Measurements from ENCODE around the gene ID3.

ID3 gene

GRCh38 chr1:23554481-23555269 lies 4.6 kb downstream of the ID3 start:
- DNase-seq (ENCODE audit: low spot score), result peak; percentile 81
- peak overlapping the region; percentile 96 for H3K27ac ChIP-seq
- ChIA-PET CTCF (interaction anchor here (0.7 to 6.0 kb wide), 4 partner anchors 27 to 82 kb away, joined by 4 to 31 read pairs (median 12); no protein-coding TSS in a partner anchor), POLR2A (ENCODE audit: low non-redundant PET) (interaction anchor here (1.9 to 2.5 kb wide), 2 partner anchors 38 to 80 kb away, joined by 6 to 7 read pairs; no protein-coding TSS in a partner anchor)
- TF ChIP-seq, protein P1, sequence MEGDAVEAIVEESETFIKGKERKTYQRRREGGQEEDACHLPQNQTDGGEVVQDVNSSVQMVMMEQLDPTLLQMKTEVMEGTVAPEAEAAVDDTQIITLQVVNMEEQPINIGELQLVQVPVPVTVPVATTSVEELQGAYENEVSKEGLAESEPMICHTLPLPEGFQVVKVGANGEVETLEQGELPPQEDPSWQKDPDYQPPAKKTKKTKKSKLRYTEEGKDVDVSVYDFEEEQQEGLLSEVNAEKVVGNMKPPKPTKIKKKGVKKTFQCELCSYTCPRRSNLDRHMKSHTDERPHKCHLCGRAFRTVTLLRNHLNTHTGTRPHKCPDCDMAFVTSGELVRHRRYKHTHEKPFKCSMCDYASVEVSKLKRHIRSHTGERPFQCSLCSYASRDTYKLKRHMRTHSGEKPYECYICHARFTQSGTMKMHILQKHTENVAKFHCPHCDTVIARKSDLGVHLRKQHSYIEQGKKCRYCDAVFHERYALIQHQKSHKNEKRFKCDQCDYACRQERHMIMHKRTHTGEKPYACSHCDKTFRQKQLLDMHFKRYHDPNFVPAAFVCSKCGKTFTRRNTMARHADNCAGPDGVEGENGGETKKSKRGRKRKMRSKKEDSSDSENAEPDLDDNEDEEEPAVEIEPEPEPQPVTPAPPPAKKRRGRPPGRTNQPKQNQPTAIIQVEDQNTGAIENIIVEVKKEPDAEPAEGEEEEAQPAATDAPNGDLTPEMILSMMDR (conservative IDR thresholded peaks at IDR 0.05; ENCODE audit: low read depth), result no peak

DNA sequence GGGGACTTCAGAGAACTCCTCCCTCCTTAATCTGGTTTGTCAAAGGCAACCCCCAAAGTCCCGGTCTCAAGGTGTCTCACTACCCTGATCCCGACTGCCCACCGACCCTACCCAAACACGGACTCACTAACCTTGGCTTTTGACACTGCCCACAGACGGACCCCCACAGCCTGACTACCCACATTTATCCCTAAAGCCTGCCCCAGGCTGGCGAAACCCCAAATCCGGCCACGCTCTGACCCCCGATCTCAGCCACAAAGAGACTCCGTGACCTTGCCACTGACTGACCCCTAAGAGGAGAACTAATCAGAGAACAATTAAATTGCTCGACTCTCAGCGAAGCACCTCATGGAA lies 5.2 kb downstream of the ID3 start:
- POLR2A ChIA-PET (ENCODE audit: low non-redundant PET), result interaction anchor here (1.9 kb wide), 1 partner anchor 39 kb away, joined by 6 read pairs; no protein-coding TSS in a partner anchor
- TF ChIP-seq, protein P1 (conservative IDR thresholded peaks at IDR 0.05; ENCODE audit: low read depth), result no peak
- H3K27ac ChIP-seq, result peak overlapping the region; percentile 96
- no peak for DNase-seq (ENCODE audit: low spot score)
- CTCF ChIA-PET, result interaction anchor here (0.8 to 6.0 kb wide), 4 partner anchors 9 to 137 kb away, joined by 3 to 31 read pairs (median 12); no protein-coding TSS in a partner anchor

DNA sequence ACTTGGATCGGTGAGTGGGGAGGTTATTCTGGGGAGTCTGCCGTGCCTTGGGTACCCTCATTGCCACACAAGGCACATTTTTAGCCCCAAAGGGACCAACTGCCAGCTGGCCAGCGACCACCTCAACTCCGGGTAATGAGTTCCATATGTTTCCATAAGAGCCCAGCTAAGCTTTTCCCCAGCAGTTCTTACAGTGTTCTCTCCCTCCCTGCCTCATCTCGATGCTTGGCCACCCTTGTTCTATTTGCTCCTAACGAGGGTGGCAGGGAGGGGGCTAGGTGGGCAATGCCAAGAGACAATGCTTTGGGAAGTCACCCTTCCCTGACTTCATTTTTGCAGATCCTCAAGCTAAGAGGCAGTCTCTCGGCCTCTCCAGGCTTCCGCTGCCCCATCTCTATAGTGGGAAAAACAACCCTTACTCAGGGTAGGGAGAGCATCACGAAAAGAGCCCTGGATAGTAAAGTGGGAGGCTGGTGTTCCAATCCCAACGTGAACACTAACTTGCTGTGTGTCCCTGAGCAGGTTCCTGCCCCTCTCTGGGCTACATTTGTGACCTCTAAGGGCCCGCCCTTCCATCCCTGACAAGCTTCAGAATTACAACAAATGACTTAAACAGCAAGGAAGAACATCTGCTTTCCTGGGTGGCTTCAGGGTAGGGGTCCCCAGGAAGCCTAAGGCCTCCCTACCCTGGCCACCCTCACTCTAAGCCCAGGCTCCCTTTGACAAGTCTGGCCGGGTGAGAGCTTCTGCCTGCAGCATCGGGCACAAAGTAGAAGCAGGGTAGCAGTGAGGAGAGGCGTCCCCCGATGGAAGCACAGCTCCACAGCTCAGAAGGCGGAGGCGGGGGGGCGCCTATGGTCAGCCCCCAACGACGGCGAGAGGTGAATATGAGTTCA lies 5.8 kb downstream of the ID3 start:
- peak overlapping the region; percentile 96 for H3K27ac ChIP-seq
- no peak for DNase-seq (ENCODE audit: low spot score)
- TF ChIP-seq, protein P1 (conservative IDR thresholded peaks at IDR 0.05; ENCODE audit: low read depth), result no peak
- ChIA-PET CTCF (interaction anchor here (0.6 to 6.0 kb wide), 6 partner anchors 8 to 312 kb away, joined by 3 to 31 read pairs (median 3); no protein-coding TSS in a partner anchor), POLR2A (ENCODE audit: low non-redundant PET) (interaction anchor here (0.7 kb wide), 1 partner anchor 9 kb away, joined by 5 read pairs; no protein-coding TSS in a partner anchor)

DNA sequence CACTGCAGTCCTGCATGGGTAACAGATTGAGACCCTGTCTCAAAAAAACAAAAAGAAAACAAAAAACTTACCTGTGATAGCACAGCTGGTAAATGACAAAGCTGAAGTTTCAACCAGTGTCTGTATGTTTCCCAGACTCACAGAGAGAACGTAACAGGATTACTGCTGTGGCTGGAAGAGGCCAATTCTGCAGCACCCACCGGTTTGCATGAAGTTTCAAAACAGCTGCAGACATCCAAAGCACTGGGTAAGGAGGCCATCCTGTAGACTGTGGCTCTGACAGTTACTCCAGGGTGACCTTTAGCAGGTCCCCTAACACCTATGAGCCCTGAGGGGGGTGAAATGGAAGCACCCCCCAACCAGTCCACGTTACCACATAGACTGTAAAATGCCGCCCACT lies 7.5 kb downstream of the ID3 start:
- CTCF ChIA-PET, result interaction anchor here (0.8 to 6.0 kb wide), 2 partner anchors 83 to 86 kb away, joined by 4 to 31 read pairs; no protein-coding TSS in a partner anchor
- no peak for DNase-seq (ENCODE audit: low spot score)
- TF ChIP-seq, protein P1 (conservative IDR thresholded peaks at IDR 0.05; ENCODE audit: low read depth), result no peak
- POLR2A ChIA-PET (ENCODE audit: low non-redundant PET), result no interaction called here
- H3K27ac ChIP-seq, result peak overlapping the region; percentile 4; the same call in 1 of the 2 replicates

- TF ChIP-seq, protein P1 (conservative IDR thresholded peaks at IDR 0.05; ENCODE audit: low read depth), result no peak
- ChIA-PET POLR2A (ENCODE audit: low non-redundant PET) (no interaction called here), CTCF (interaction anchor here (1.0 to 1.5 kb wide), 2 partner anchors 86 to 88 kb away, joined by 6 to 8 read pairs; no protein-coding TSS in a partner anchor)
- H3K27ac ChIP-seq, result no peak overlapping the region
- no peak for DNase-seq (ENCODE audit: low spot score)
Observed at GRCh38 chr1:23548704-23549143, 10.6 kb downstream of the ID3 start.
